HG02884 (cell line): ENCODE results near the gene LRRTM2.

Experiments used
- ATAC-seq: cut with Tn5 transposase; IDR thresholded peaks from one replicate; pipeline ENCODE4 v1.9.1; 2021; ENCODE audit warnings: mild to moderate bottlenecking, moderate library complexity; ENCODE audit not compliant: unreplicated experiment

The LRRTM2 gene

GRCh38 chr5:138883211-138883610, 8.1 kb upstream of the LRRTM2 start:
- ATAC-seq = no peak

GRCh38 chr5:138878437-138879235, 3.5 kb upstream of the LRRTM2 start:
- ATAC-seq = no peak

GRCh38 chr5:138876811-138877210, 1.7 kb upstream of the LRRTM2 start:
- no peak for ATAC-seq

- no peak for ATAC-seq
Measured at GRCh38 chr5:138875946-138876345, 811 bp upstream of the LRRTM2 start.

- ATAC-seq = no peak
Measured at GRCh38 chr5:138875552-138875875, 379 bp upstream of the LRRTM2 start.

- ATAC-seq = no peak
Measured at GRCh38 chr5:138874241-138874640, 894 bp downstream of the LRRTM2 start.

- ATAC-seq = no peak
Measured at GRCh38 chr5:138873466-138874221, 1.5 kb downstream of the LRRTM2 start.

- no peak for ATAC-seq
Measured at GRCh38 chr5:138872841-138873465, 2.2 kb downstream of the LRRTM2 start.

- no peak for ATAC-seq
Measured at GRCh38 chr5:138870611-138871010, 4.5 kb downstream of the LRRTM2 start.

GRCh38 chr5:138869763-138870500, 5.2 kb downstream of the LRRTM2 start:
- no peak for ATAC-seq

- ATAC-seq = no peak
Measured at GRCh38 chr5:138869038-138869437, 6.1 kb downstream of the LRRTM2 start.

GRCh38 chr5:138867011-138867410, 8.1 kb downstream of the LRRTM2 start:
- no peak for ATAC-seq

GRCh38 chr5:138853132-138853531, 22.0 kb downstream of the LRRTM2 start:
- no peak for ATAC-seq

- ATAC-seq = no peak
Measured at GRCh38 chr5:138850865-138851435, 24.2 kb downstream of the LRRTM2 start.

GRCh38 chr5:138849882-138850281, 25.3 kb downstream of the LRRTM2 start:
- ATAC-seq = no peak

GRCh38 chr5:138849439-138849838, 25.7 kb downstream of the LRRTM2 start:
- no peak for ATAC-seq

- ATAC-seq = no peak
Measured at GRCh38 chr5:138844812-138845513, 30.2 kb downstream of the LRRTM2 start.

- ATAC-seq = no peak
Measured at GRCh38 chr5:138844125-138844461, 31.0 kb downstream of the LRRTM2 start.

- no peak for ATAC-seq
Measured at GRCh38 chr5:138843316-138844124, 31.6 kb downstream of the LRRTM2 start.

- no peak for ATAC-seq
Measured at GRCh38 chr5:138841531-138841930, 33.6 kb downstream of the LRRTM2 start.
